Left lung (tissue), 10 donors: ENCODE results near the gene SNTG2. TPM values are rescaled to one million over a fixed set of nuclear protein-coding genes. Genes with fewer than 3 reads are reported as not detected.

Experiments
- ATAC-seq: fragments of 200-7000 bp; cut with Tn5 transposase; one replicate; pipeline ENCODE4 v1.9.1; 2020; ENCODE audit warnings: moderate library complexity
- DNase-seq, 4 donors: peaks; one replicate each; pipeline ENCODE4 v3.0.0-alpha.2; 2013 to 2020
- H3K27ac ChIP-seq, 2 donors: fragments of 200-600 bp; sonication (generic) in 1 of 2; one replicate each; pipeline versions ENCODE4 v1.5.0 to v1.8.0; 2020 to 2021
- H3K27me3 ChIP-seq, 2 donors: fragments of 200-600 bp; sonication (generic) in 1 of 2; one replicate each; pipeline versions ENCODE4 v1.5.0 to v1.8.0; 2020 to 2021
- H3K36me3 ChIP-seq, 2 donors: fragments of 200-600 bp; sonication (generic) in 1 of 2; one replicate each; pipeline versions ENCODE4 v1.5.0 to v1.8.0; 2020 to 2021
- H3K4me1 ChIP-seq, 2 donors: fragments of 200-600 bp; one replicate each; pipeline ENCODE4 v1.8.0; 2021
- H3K4me3 ChIP-seq, 2 donors: fragments of 200-600 bp; sonication (generic) in 1 of 2; one replicate each; pipeline versions ENCODE4 v1.5.0 to v1.8.0; 2020 to 2021; ENCODE audit warnings: mild to moderate bottlenecking in 1 of 2
- H3K9me3 ChIP-seq, 2 donors: fragments of 200-600 bp; sonication (generic) in 1 of 2; one replicate each; pipeline versions ENCODE4 v1.5.0 to v1.8.0; 2020 to 2021
- intact Hi-C, 2 donors: fragments of 100-400 bp; cut with DNase I; formaldehyde crosslinking; loops; one replicate each; pipeline versions ENCODE4 v1.11.2 to v1.14.2; 2022
- polyA plus RNA-seq, 6 donors: library from polyadenylated mRNA; unstranded; fragments of 120-200 nt; gene quantifications; one replicate each; pipeline ENCODE4 v1.2.1, GENCODE V29; 2013; ENCODE audit not compliant: insufficient read length in 6 of 6
- total RNA-seq, 2 donors: library from RNA; stranded (reverse); fragmentation: NEBNext Ultra II Directional; extraction: Animal tissue kit (Norgen Biotek cat#: 25700); gene quantifications; one replicate each; pipeline ENCODE4 v1.2.1, GENCODE V29; 2021
- TF ChIP-seq, protein P1 (sequence below), 2 donors: fragments of 200-600 bp; sonication (generic) in 1 of 2; IDR thresholded peaks; one replicate each; pipeline versions ENCODE4 v1.5.0 to v1.8.0; 2021; ENCODE audit warnings: antibody characterized with exemption in 2 of 2
- donor health status: DM: no; HTN: yes; CAD: no.
- donor health status: DM: no; HTN: no; CAD: no.

Gene SNTG2
- total and polyA plus RNA-seq, 8 donors = 0.24 to 3.2 (median 0.64) TPM

DNA sequence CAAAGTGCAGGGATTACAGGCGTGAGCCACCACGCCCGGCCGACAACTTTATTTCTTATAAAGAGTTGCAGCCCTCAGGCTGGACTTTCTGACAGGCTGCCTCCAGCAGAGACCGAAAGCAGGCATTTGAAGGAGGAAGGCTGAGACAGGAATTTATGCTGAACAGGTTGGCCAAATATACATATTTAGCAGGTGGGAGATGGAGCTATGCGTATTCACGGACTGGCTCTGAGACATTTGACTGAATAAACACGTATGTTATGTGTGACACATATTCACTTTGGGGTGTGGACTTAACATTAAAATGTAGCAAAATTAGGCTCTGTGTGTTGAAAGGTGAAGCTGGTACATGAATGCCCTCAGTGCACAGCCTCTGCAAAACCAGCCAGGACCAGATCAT is 65.9 kb downstream of the SNTG2 start:
- H3K4me1 ChIP-seq = no peaks in the 10 kb centered on the region
- ATAC-seq (no peak), DNase-seq (no peak)
- intact Hi-C loops = no loop called here
- no peaks in the 10 kb centered on the region for H3K9me3 ChIP-seq
- TF ChIP-seq, protein P1, sequence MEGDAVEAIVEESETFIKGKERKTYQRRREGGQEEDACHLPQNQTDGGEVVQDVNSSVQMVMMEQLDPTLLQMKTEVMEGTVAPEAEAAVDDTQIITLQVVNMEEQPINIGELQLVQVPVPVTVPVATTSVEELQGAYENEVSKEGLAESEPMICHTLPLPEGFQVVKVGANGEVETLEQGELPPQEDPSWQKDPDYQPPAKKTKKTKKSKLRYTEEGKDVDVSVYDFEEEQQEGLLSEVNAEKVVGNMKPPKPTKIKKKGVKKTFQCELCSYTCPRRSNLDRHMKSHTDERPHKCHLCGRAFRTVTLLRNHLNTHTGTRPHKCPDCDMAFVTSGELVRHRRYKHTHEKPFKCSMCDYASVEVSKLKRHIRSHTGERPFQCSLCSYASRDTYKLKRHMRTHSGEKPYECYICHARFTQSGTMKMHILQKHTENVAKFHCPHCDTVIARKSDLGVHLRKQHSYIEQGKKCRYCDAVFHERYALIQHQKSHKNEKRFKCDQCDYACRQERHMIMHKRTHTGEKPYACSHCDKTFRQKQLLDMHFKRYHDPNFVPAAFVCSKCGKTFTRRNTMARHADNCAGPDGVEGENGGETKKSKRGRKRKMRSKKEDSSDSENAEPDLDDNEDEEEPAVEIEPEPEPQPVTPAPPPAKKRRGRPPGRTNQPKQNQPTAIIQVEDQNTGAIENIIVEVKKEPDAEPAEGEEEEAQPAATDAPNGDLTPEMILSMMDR (IDR thresholded peaks at IDR 0.05) = no peak
- H3K36me3 ChIP-seq = no peaks in the 10 kb centered on the region
- no peak overlapping the region for H3K27ac ChIP-seq
- H3K27me3 ChIP-seq = peaks cover 0 to 5% of the 10 kb centered on the region in 2 donors
- no peak overlapping the region for H3K4me3 ChIP-seq

DNA sequence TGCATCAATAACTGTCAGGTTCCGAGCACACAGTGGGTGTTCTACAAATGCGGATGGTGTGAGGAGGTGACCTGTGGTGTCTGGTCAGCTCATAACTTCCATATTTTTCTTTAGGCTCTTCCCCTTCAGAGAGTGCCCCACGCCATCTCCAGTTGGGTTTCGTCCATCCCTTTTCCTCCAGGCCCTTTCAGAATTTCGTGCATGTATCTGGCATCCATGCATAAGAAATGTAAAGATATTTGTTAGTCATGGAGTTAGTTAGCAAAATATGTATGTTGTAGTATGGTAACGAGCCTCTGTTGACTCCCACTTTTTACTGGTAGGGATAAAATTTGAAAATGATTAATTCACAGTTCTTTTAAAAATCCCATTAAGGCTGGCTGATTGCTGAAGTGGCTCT is 67.2 kb downstream of the SNTG2 start:
- Histone ChIP-seq H3K9me3 (no peaks in the 10 kb centered on the region), H3K4me3 (no peak overlapping the region), H3K4me1 (no peaks in the 10 kb centered on the region), H3K27ac (no peak overlapping the region), H3K27me3 (peaks cover 0 to 5% of the 10 kb centered on the region in 2 donors), H3K36me3 (no peaks in the 10 kb centered on the region)
- intact Hi-C loops = no loop called here
- no peak for ATAC-seq
- TF ChIP-seq, protein P1 (IDR thresholded peaks at IDR 0.05) = no peak
- DNase-seq = no peak

DNA sequence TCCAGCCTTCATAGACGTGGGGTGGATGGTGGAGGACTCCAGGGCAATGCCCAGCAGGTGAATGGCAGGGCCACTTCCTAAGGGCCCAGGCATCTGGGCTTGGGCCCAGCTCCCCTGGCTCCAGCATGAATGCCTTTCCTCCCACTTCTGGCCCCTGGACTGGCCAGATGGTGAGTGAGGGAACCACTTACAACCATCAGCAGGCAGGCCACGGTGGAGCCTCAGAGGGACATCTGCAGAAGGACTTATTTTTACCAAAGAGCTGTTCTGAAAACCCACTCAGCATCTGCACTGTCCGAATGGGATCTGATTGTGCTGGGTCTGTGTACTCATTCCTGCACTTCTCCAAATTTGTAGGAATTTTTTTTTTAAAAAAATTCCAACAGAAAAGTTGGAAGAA is 69.6 kb downstream of the SNTG2 start:
- TF ChIP-seq, protein P1 (IDR thresholded peaks at IDR 0.05) = no peak
- intact Hi-C loops = no loop called here
- DNase-seq (no peak), ATAC-seq (no peak)
- Histone ChIP-seq H3K27ac (no peak overlapping the region), H3K4me1 (no peaks in the 10 kb centered on the region), H3K9me3 (no peaks in the 10 kb centered on the region), H3K36me3 (no peaks in the 10 kb centered on the region), H3K4me3 (no peak overlapping the region), H3K27me3 (no peaks in the 10 kb centered on the region)

DNA sequence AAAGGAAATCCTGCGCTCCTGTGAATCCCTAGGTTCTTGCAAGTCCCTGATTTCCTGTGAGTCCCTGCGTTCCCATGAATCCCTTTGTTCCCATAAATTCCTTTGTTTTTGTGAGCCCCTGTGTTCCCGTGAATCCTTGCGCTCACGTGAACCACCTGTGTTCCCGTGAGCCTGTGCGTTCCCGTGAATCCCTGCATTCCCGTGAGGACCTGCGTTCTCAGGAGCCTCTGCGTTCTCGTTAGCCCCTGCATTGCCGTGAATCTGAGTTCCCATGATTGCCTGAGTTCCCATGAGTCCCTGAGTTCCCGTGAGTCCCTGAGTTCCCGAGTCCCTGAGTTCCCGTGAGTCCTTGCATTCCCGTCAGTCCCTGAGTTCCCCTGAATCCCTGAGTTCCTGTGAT is 71.5 kb downstream of the SNTG2 start:
- ATAC-seq = no peak
- Histone ChIP-seq H3K4me3 (no peak overlapping the region), H3K27ac (no peak overlapping the region), H3K27me3 (no peaks in the 10 kb centered on the region), H3K4me1 (no peaks in the 10 kb centered on the region), H3K9me3 (no peaks in the 10 kb centered on the region), H3K36me3 (no peaks in the 10 kb centered on the region)
- TF ChIP-seq, protein P1 (IDR thresholded peaks at IDR 0.05) = no peak
- DNase-seq = no peak
- intact Hi-C loops = no loop called here

DNA sequence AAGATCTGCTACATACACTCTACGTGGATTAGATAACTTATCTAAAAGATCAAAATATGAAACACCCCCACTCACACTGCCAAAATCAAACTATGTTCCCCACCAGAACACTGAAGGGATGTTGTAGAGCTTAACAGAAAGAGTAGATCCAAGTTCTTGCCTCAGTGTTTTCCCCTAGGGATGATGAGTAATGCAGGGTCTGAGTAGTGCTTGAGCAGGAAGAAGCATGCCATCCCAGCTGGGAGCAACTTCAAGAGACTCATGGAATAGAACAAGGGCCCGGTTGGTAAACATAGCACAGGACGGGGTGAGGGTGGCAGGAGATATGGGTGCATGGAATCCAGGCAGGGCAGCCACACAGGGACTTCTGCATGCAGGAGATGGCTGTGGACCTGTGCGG is 74.3 kb downstream of the SNTG2 start:
- DNase-seq (no peak), ATAC-seq (no peak)
- intact Hi-C loops = no loop called here
- H3K27ac ChIP-seq = no peak overlapping the region
- H3K9me3 ChIP-seq = no peaks in the 10 kb centered on the region
- H3K4me1 ChIP-seq = no peaks in the 10 kb centered on the region
- H3K27me3 ChIP-seq = no peaks in the 10 kb centered on the region
- TF ChIP-seq, protein P1 (IDR thresholded peaks at IDR 0.05) = no peak
- no peaks in the 10 kb centered on the region for H3K36me3 ChIP-seq
- no peak overlapping the region for H3K4me3 ChIP-seq
